ENCODE data around the gene ANTKMT. TPM values are rescaled to one million over a fixed set of nuclear protein-coding genes. Genes with fewer than 3 reads are reported as not detected.
"Not testable (repeated sequence)": the region's sequence is repeated elsewhere in the genome, so short reads cannot be mapped to it uniquely, and the experiment has no call there.

The ANTKMT gene
- total and polyA plus RNA-seq, 10 donors = 28.6 to 77.2 (median 38.7) TPM

GRCh38 chr16:686459-687260 is 34.3 kb upstream of the ANTKMT start:
- intact Hi-C loops (cut with DNase I; ENCODE audit: low total_unique reads) = no loop called here
- TF ChIP-seq POLR2A (IDR thresholded peaks at IDR 0.05) = no peak
- TF ChIP-seq CTCF (IDR thresholded peaks at IDR 0.05 in 8 of 11, conservative IDR thresholded peaks at IDR 0.05 in 3 of 11) = no peak
- peak in 1 of 3 donors; percentile 36 for TF ChIP-seq POLR2AphosphoS5 (IDR thresholded peaks at IDR 0.05)
- H3K4me1 ChIP-seq = peaks cover 30 to 89% (median 74%) of the 10 kb centered on the region in 6 donors
- no peaks in the 10 kb centered on the region for H3K9me3 ChIP-seq
- no peak overlapping the region for H3K4me3 ChIP-seq
- peaks cover 0 to 51% (median 29%) of the 10 kb centered on the region in 6 donors for H3K36me3 ChIP-seq
- peaks cover 0 to 6% (median 0%) of the 10 kb centered on the region in 7 donors for H3K27me3 ChIP-seq (replicated peaks in 1 of 7)
- WGBS, 5 donors = 94 to 97% (median 95%) methylated on average over 49 to 51 of the region's 51 CpGs
- DNase-seq = no peak
- no peak overlapping the region for H3K27ac ChIP-seq

- Histone ChIP-seq H3K36me3 (peaks cover 0 to 43% (median 21%) of the 10 kb centered on the region in 6 donors), H3K4me1 (peaks cover 27 to 80% (median 66%) of the 10 kb centered on the region in 6 donors), H3K9me3 (no peaks in the 10 kb centered on the region), H3K4me3 (no peak overlapping the region), H3K27me3 (replicated peaks in 1 of 7) (peaks cover 0 to 11% (median 0%) of the 10 kb centered on the region in 7 donors), H3K27ac (no peak overlapping the region)
- intact Hi-C loops (cut with DNase I; ENCODE audit: low total_unique reads) = no loop called here
- no peak for DNase-seq
- WGBS, 5 donors = 91 to 97% (median 94%) methylated on average over 19 of the region's 19 CpGs
- TF ChIP-seq POLR2A (IDR thresholded peaks at IDR 0.05) (no peak), CTCF (IDR thresholded peaks at IDR 0.05 in 8 of 11, conservative IDR thresholded peaks at IDR 0.05 in 3 of 11) (no peak), POLR2AphosphoS5 (IDR thresholded peaks at IDR 0.05) (no peak)
Observed at GRCh38 chr16:687499-687898, 33.4 kb upstream of the ANTKMT start.

GRCh38 chr16:689175-689897 is 31.6 kb upstream of the ANTKMT start:
- Histone ChIP-seq H3K27me3 (replicated peaks in 1 of 7) (peaks cover 0 to 29% (median 14%) of the 10 kb centered on the region in 7 donors), H3K4me3 (peak overlapping the region; percentile 77 to 95 (median 86)), H3K4me1 (peaks cover 23 to 74% (median 57%) of the 10 kb centered on the region in 6 donors), H3K27ac (peak overlapping the region; percentile 85 to 94 (median 92)), H3K9me3 (no peaks in the 10 kb centered on the region), H3K36me3 (peaks cover 0 to 34% (median 15%) of the 10 kb centered on the region in 6 donors)
- 86 to 90% (median 86%) methylated on average over 16 to 26 of the region's 26 CpGs for WGBS, 5 donors
- TF ChIP-seq CTCF (IDR thresholded peaks at IDR 0.05 in 8 of 11, conservative IDR thresholded peaks at IDR 0.05 in 3 of 11) (no peak), POLR2A (IDR thresholded peaks at IDR 0.05) (no peak), POLR2AphosphoS5 (IDR thresholded peaks at IDR 0.05) (no peak)
- intact Hi-C loops (cut with DNase I; ENCODE audit: low total_unique reads) = no loop called here
- no peak for DNase-seq

- DNase-seq; intact Hi-C loops (cut with DNase I; ENCODE audit: low total_unique reads); H3K4me3 ChIP-seq; H3K9me3 ChIP-seq; H3K27ac ChIP-seq: not testable (repeated sequence)
- H3K4me1 ChIP-seq = peaks cover 25 to 73% (median 56%) of the 10 kb centered on the region in 6 donors
- H3K27me3 ChIP-seq (replicated peaks in 1 of 7) = peaks cover 0 to 48% (median 33%) of the 10 kb centered on the region in 7 donors
- H3K36me3 ChIP-seq = peaks cover 0 to 20% (median 13%) of the 10 kb centered on the region in 6 donors
- 86 to 92% (median 90%) methylated on average over 16 of the region's 16 CpGs for WGBS, 5 donors
Observed at GRCh38 chr16:691242-691641, 29.7 kb upstream of the ANTKMT start.
